Raji (cell line): ENCODE data around the gene C2CD2L.

Experiments used
- POLR2A ChIP-seq: IDR thresholded peaks from 2 replicates; pipeline ENCODE4 v1.6.1; 2011; ENCODE audit warnings: low read depth, low read length, control low read depth; ENCODE audit not compliant: insufficient read depth

Gene C2CD2L

DNA sequence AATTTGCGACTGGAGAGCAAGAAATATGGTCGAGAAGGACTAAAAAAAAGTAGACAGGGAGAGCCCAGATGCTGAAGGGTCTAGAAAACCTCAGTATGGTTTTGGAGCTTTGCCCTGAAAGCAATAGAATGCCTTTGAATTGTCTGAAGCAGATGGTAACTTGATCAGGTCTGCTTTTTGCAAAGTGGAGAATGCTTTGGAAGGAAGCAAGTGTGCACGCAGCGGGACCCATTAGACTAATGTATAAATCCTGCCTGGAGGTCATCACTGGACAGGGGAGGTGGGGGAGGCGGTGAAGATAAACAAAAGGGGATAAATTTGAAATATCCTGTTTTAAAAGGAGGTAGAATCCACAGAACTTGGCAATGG, 13.5 kb downstream of the C2CD2L start:
- TF ChIP-seq POLR2A, result no peak

DNA sequence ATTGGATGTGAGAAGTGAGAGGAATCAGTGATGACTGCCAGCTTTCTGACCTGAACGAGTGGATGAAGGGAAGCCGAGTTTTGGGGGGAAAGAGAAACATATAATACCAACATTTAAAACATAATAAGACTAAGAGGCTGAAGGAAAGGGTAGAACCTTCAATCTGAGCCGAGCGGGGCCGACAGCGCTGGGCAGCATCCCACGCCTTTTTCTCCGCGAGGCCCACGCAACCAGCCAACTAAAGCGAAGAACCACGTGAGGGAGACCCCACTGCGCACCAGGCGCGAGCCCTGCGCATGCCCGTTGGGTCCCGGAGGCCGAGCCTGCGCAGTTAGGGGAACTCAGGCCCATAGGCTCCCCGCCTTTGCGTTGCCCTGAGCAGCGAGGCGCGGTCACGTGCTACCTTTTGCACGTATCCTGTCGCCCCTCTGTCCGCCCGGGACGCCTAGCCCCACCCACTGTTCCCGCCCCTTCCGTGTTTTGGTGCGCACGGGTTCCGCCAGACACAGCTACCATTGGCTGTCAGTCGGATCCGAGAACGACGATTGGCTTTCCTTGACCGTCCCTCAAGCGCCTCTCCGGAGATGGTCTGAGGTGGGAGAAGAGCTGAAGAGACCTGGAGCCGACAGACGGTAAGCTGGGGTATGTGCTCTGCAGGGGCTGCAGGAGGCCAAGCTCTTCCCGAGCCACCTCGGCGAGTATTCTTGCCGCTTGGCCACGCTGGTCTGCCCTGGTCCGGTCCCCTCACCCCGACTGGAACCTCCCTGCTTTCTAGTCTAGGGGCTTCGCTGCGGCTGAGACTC, 14.1 kb downstream of the C2CD2L start, which contains the start of gene HINFP:
TSS of gene HINFP (plus strand) at position 573 of the 803 bp plus-strand sequence. CDS start 5,365 bp downstream, outside the sequence.
- peak; percentile 94 for TF ChIP-seq POLR2A

GRCh38 chr11:119121811-119122124, 14.6 kb downstream of the C2CD2L start:
- no peak for TF ChIP-seq POLR2A

GRCh38 chr11:119125821-119126220, 18.7 kb downstream of the C2CD2L start:
- no peak for TF ChIP-seq POLR2A

DNA sequence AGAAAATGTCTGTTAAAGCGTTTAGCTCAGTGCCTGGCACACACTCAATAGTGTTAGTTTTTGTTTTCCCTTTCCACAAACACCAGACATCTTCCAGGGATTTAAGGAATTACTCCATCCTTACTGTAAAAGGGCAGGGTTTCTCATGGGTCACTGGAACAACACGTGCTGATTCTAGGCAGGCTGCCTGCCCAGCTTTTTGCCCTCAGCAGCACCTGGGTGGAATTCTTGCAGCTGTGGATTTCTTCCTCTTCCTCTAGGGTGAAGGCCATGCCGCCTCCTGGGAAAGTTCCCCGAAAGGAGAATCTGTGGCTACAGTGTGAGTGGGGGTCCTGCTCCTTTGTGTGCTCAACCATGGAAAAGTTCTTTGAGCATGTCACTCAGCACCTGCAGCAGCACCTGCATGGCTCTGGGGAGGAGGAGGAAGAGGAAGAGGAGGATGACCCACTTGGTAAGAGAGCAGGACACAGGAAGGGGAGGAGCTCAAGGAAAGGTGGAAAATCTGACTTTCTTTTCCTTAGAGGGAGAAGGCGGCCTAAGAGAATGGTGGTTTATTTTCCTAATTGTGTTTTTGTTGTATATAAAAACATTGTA, 19.6 kb downstream of the C2CD2L start:
- 0 out of 2 replicates have a peak, but pooled peaks have one; percentile 24 for TF ChIP-seq POLR2A

DNA sequence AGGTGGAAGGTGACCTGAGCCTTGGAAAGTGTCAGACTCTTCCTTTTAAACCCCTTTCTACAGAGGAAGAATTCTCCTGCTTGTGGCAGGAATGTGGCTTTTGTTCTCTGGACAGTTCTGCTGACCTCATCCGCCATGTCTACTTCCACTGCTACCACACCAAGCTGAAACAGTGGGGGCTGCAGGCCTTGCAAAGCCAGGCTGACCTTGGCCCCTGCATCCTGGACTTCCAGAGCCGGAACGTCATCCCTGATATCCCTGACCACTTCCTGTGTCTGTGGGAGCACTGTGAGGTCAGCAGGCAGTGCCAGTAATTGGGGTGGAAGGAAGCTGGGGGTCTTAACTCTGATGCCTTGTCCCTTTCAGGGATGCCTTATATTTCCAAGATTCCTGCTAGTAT, 23.5 kb downstream of the C2CD2L start:
- no peak for TF ChIP-seq POLR2A

GRCh38 chr11:119134389-119134978, 27.3 kb downstream of the C2CD2L start:
- no peak for TF ChIP-seq POLR2A

DNA sequence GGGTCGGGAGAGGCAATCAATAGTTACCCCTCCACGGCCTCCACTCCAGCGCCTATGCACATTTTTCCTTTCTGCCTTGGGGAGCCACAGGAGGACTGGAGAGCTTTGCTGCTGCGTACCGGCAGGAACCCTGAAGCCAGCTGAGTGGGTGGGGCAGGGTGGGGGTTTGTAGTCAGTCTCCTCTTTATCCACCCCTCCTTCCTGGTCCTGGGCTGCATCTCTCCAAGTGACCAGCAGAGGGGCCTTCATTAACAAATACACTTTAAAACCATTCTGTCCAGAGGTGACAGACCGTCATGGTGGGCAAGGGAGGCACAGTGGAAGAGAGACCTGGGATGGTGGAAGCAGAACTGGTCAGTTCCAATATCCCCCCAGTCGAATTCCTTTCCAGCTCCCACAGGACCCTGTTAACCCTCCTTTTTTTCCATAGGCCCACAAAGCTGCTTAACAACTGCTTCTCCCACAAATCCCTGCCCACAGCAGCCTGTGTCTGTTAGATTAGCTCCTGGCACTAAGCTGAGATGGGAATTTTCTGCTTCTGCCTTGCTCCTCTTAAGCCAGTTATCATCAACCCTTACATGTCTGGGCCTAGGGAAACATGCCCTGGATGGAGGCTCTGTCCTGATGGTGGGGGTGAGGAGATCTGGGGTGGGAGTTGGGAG, 37.8 kb downstream of the C2CD2L start:
- TF ChIP-seq POLR2A, result no peak

GRCh38 chr11:119145551-119145950, 38.4 kb downstream of the C2CD2L start:
- TF ChIP-seq POLR2A, result no peak

- TF ChIP-seq POLR2A, result no peak
Measured at GRCh38 chr11:119147604-119148333, 40.6 kb downstream of the C2CD2L start.

DNA sequence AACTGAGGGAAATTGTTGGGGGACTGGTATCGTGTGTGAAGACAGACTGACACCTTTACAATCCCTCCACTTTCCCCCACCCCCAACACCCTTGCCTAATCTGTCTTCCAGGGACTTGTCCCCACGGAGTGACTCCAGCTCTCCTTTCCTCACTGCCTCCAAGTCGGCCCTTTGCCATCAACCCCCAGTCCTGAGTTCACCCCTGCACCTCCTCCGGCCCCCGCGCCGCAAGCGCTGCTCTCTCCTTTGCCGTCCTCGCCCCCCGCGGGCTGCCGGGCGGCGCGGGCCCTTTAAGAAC, 41.5 kb downstream of the C2CD2L start:
- TF ChIP-seq POLR2A, result no peak

GRCh38 chr11:119149018-119149785, 42.1 kb downstream of the C2CD2L start, which contains the start of gene ABCG4:
ABCG4 (plus strand) TSS chr11:119149052; CDS start chr11:119149966, 914 bp downstream.
- no peak for TF ChIP-seq POLR2A

- no peak for TF ChIP-seq POLR2A
Measured at GRCh38 chr11:119149786-119150275, 42.7 kb downstream of the C2CD2L start.

DNA sequence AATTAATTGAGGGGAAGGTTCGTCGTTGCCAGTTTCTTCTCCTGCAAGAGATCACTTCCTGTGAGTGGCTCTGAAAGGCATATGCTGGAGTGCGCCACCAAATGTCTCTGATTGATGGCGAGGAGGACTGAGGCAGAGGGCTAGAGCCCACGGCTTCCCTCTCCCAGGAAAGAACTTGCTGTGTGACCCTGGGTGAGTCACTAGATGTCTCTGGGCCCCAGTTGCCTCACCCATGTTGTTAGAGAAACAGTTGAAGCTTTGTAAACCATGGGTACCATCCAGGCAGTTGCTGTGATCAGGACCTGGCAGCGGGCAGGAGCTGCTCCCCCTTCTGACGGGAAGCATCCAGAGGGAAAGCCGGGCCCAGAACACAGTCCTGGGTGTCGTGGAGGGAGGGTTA, 44.9 kb downstream of the C2CD2L start:
- TF ChIP-seq POLR2A, result no peak
